ENCODE results near the gene FBXW9.

- peak; percentile 68 for TF ChIP-seq POLR2A (IDR thresholded peaks at IDR 0.05)
- TF ChIP-seq, protein P1, sequence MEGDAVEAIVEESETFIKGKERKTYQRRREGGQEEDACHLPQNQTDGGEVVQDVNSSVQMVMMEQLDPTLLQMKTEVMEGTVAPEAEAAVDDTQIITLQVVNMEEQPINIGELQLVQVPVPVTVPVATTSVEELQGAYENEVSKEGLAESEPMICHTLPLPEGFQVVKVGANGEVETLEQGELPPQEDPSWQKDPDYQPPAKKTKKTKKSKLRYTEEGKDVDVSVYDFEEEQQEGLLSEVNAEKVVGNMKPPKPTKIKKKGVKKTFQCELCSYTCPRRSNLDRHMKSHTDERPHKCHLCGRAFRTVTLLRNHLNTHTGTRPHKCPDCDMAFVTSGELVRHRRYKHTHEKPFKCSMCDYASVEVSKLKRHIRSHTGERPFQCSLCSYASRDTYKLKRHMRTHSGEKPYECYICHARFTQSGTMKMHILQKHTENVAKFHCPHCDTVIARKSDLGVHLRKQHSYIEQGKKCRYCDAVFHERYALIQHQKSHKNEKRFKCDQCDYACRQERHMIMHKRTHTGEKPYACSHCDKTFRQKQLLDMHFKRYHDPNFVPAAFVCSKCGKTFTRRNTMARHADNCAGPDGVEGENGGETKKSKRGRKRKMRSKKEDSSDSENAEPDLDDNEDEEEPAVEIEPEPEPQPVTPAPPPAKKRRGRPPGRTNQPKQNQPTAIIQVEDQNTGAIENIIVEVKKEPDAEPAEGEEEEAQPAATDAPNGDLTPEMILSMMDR (IDR thresholded peaks at IDR 0.05), result no peak
Measured at GRCh38 chr19:12696366-12697335, at the start of gene FBXW9.
